T-helper 1 cell treated with Interleukin-12 subunit alpha and Interleukin-12 subunit beta and Interleukin-4 antibody, amounts not matched to agents 30 μg/mL and 1 μg/mL, for 36 hours (primary cell): ENCODE data around the gene PTPRG.
"Not testable (repeated sequence)": the region's sequence is repeated elsewhere in the genome, so short reads cannot be mapped to it uniquely, and the experiment has no call there.

Experiments used
- H3K27ac Mint-ChIP-seq: one replicate; pipeline ENCODE4 v1.8.0; 2021; ENCODE audit warnings: mild to moderate bottlenecking, mixed read lengths
- H3K27me3 Mint-ChIP-seq: one replicate; pipeline ENCODE4 v1.8.0; 2021; ENCODE audit warnings: low read depth, mixed read lengths
- H3K36me3 Mint-ChIP-seq: one replicate; pipeline ENCODE4 v1.8.0; 2021; ENCODE audit warnings: low read depth, mixed read lengths
- H3K4me1 Mint-ChIP-seq: one replicate; pipeline ENCODE4 v1.8.0; 2021; ENCODE audit warnings: low read depth, mixed read lengths
- H3K4me3 Mint-ChIP-seq: one replicate; pipeline ENCODE4 v1.8.0; 2021; ENCODE audit warnings: mild to moderate bottlenecking, moderate library complexity, mixed read lengths
- H3K9me3 Mint-ChIP-seq: one replicate; pipeline ENCODE4 v1.8.0; 2021; ENCODE audit warnings: mixed read lengths

PTPRG gene

DNA sequence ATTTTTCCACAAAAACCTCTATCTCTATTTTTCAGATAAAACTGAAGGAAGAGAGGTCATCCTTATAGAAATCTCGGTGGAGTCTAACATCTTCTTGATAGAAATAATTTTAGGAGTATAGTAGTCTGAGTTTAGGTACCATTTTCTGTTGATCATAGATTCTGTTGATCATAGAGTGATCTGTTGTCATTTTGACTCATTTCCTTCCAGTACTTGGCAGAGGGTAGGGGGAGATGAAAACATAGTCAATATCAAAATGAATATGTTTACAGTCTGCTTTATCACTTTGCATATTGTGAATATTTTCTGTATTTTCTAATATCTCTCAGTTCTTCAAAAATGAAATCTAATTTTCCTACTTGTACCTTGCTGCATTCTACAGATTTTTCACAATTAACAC, 458.5 kb downstream of the PTPRG start:
- H3K27me3 Mint-ChIP-seq: no peaks in the 10 kb centered on the region

GRCh38 chr3:62020706-62021105, 459.3 kb downstream of the PTPRG start:
- Mint-ChIP-seq H3K4me1 (no peaks in the 10 kb centered on the region), H3K36me3 (no peaks in the 10 kb centered on the region), H3K27ac (no peak overlapping the region)

More for the DNA sequence above, 458.5 kb downstream of the PTPRG start:
- H3K36me3 Mint-ChIP-seq: no peaks in the 10 kb centered on the region
- no peaks in the 10 kb centered on the region for H3K4me1 Mint-ChIP-seq
- no peak overlapping the region for H3K27ac Mint-ChIP-seq
- no peak overlapping the region for H3K4me3 Mint-ChIP-seq
- no peaks in the 10 kb centered on the region for H3K9me3 Mint-ChIP-seq

GRCh38 chr3:62022312-62022711, 460.9 kb downstream of the PTPRG start:
- Mint-ChIP-seq H3K4me3 (no peak overlapping the region), H3K27me3 (no peaks in the 10 kb centered on the region), H3K4me1 (no peaks in the 10 kb centered on the region)

More at GRCh38 chr3:62020706-62021105, 459.3 kb downstream of the PTPRG start:
- Mint-ChIP-seq H3K4me3 (no peak overlapping the region), H3K9me3 (no peaks in the 10 kb centered on the region), H3K27me3 (no peaks in the 10 kb centered on the region)

GRCh38 chr3:62024882-62025281, 463.5 kb downstream of the PTPRG start:
- H3K27me3 Mint-ChIP-seq: no peaks in the 10 kb centered on the region
- H3K36me3 Mint-ChIP-seq: no peaks in the 10 kb centered on the region
- H3K4me1 Mint-ChIP-seq: no peaks in the 10 kb centered on the region
- no peaks in the 10 kb centered on the region for H3K9me3 Mint-ChIP-seq
- no peak overlapping the region for H3K4me3 Mint-ChIP-seq
- H3K27ac Mint-ChIP-seq: no peak overlapping the region

More at GRCh38 chr3:62022312-62022711, 460.9 kb downstream of the PTPRG start:
- H3K27ac Mint-ChIP-seq: no peak overlapping the region
- H3K9me3 Mint-ChIP-seq: no peaks in the 10 kb centered on the region
- no peaks in the 10 kb centered on the region for H3K36me3 Mint-ChIP-seq

DNA sequence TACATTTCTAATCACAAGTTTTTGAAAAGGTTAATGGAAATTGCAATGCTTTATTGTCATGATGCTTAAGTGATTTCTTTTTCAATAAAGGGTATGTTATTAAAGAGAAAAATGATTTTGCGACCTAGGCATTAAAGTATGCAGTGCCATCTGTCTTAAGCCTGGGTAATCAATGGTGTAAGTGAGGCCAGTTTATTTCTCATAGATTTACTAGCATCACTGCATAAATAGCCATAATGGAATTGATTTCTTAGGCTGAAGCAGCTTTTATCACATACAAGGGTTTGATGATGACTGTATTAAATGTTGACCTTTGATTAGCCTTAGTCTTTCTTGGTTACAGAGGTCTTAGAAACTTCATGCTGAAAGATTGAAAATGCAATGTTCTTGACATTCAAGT, 464.5 kb downstream of the PTPRG start:
- no peak overlapping the region for H3K27ac Mint-ChIP-seq
- H3K4me1 Mint-ChIP-seq: no peaks in the 10 kb centered on the region
- H3K27me3 Mint-ChIP-seq: no peaks in the 10 kb centered on the region
- no peaks in the 10 kb centered on the region for H3K36me3 Mint-ChIP-seq
- H3K4me3 Mint-ChIP-seq: no peak overlapping the region
- no peaks in the 10 kb centered on the region for H3K9me3 Mint-ChIP-seq

- Mint-ChIP-seq H3K27me3 (no peaks in the 10 kb centered on the region), H3K27ac (no peak overlapping the region), H3K36me3 (no peaks in the 10 kb centered on the region), H3K4me1 (no peaks in the 10 kb centered on the region), H3K4me3 (no peak overlapping the region), H3K9me3 (no peaks in the 10 kb centered on the region)
These were observed 465.9 kb downstream of the PTPRG start for GRCh38 chr3:62027241-62027640.

GRCh38 chr3:62027796-62028195, 466.4 kb downstream of the PTPRG start:
- H3K36me3 Mint-ChIP-seq: no peaks in the 10 kb centered on the region
- H3K4me3 Mint-ChIP-seq: no peak overlapping the region
- no peaks in the 10 kb centered on the region for H3K4me1 Mint-ChIP-seq
- H3K27ac Mint-ChIP-seq: no peak overlapping the region
- no peaks in the 10 kb centered on the region for H3K9me3 Mint-ChIP-seq
- H3K27me3 Mint-ChIP-seq: no peaks in the 10 kb centered on the region

DNA sequence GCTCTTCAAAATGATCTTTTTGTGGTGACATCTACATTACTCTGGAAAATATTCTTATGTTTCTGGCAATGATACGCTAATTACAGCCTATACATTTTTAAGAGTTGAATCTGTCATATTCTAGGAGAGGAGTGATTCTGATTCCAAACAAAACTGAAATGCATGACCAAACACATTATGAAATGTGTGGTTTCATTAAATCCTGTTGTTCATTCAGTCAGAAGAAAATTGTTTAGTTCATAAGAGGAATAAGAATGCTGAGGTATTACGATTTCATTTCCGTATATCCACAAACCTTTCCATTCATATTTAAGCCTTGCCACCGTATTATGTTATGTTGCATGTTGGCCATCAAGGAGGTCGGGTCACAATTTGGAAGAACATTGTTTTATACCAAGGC, 466.9 kb downstream of the PTPRG start:
- Mint-ChIP-seq H3K27ac (no peak overlapping the region), H3K9me3 (no peaks in the 10 kb centered on the region), H3K4me1 (no peaks in the 10 kb centered on the region), H3K36me3 (no peaks in the 10 kb centered on the region), H3K4me3 (no peak overlapping the region), H3K27me3 (no peaks in the 10 kb centered on the region)

DNA sequence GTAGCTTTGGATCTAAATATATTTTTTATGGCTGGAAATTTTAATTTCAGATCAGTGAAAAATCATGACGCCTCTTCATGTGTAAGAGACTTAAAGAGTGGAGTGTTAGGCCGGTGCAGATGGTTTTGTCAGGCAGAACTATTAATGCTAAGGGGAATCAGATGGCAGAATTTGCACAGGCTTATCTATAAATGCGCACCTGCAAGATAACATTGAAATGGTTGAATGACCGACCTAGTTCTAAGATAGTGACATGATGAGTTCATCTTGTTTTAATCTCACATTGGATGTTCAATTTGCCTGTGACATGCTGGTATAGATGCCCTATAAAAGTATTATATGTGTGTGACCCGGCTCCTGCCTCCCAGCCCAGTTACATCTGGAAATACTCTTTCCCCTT, 471.4 kb downstream of the PTPRG start:
- Mint-ChIP-seq H3K36me3 (no peaks in the 10 kb centered on the region), H3K27me3 (no peaks in the 10 kb centered on the region), H3K4me3 (no peak overlapping the region), H3K4me1 (no peaks in the 10 kb centered on the region), H3K27ac (no peak overlapping the region), H3K9me3 (no peaks in the 10 kb centered on the region)

DNA sequence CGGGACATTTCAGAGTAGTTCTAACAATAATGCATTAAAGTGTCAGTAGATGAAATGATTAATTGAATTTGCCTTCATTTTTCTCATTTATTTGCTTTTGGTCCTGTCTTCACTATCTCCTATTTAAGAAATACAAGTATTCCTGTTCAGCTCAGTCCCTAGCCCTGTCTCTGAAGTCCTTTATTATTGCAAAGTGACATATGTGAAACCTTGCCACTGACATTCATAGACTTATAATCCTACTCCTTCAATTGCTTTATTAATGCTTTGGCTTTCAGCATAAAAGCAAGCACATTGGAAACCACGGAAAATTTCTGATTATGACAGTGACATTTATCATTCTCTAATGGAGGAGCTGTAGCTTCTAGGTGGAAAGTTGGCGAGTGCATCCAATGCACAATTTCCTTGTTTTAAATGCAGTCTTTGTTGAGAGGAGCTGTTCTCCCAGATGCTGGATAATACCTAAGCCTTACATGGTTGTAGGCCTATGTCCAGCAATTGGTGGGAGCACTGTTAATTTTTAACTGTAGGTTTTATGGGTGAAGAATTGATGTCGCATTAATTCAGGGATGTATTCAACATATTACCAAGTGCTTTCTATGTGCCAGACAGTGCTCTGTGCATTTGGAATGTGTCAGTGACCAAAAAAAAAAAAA, 474.2 kb downstream of the PTPRG start:
- Mint-ChIP-seq H3K27me3 (no peaks in the 10 kb centered on the region), H3K36me3 (no peaks in the 10 kb centered on the region), H3K4me3 (no peak overlapping the region), H3K27ac (no peak overlapping the region), H3K4me1 (no peaks in the 10 kb centered on the region), H3K9me3 (no peaks in the 10 kb centered on the region)

DNA sequence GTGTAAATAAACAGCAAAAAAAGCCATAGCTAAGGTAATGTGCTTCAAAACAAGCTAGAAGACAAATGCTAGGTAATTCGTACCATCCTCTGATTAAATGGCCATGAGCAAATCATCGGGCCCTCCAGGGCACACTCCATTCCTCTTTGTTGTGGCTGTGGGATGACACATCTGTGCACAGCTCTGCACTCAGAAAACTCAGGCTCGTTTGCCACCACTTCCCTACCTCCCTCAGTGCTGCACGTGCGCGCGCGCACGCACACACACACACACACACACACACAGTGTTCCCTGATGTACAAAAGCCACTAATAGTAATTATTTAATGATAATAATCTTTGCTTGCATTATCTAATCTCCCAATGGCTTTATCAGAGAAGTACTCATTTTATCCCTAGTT, 475.4 kb downstream of the PTPRG start:
- Mint-ChIP-seq H3K4me3 (no peak overlapping the region), H3K27ac (no peak overlapping the region), H3K4me1 (no peaks in the 10 kb centered on the region), H3K36me3 (no peaks in the 10 kb centered on the region), H3K9me3 (no peaks in the 10 kb centered on the region), H3K27me3 (no peaks in the 10 kb centered on the region)

DNA sequence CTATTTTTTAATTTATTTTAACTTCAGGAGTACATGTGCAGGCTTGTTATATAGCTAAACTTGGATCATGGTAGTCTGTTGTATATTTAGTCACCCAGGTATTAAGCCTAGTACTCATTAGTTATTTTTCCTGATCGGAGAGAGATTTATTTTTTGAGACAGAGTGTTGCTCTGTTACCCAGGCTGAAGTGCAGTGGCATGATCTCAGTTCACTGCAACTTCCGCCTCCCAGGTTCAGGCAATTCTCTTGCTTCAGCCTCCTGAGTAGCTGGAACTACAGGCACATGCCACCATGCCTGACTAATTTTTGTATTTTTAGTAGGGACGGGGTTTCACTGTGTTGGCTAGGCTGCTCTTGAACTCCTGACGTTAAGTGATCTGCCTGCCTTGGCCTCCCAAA, 477.4 kb downstream of the PTPRG start:
- not testable (repeated sequence) for H3K4me1 Mint-ChIP-seq, H3K4me3 Mint-ChIP-seq, H3K27ac Mint-ChIP-seq, H3K27me3 Mint-ChIP-seq, H3K9me3 Mint-ChIP-seq, H3K36me3 Mint-ChIP-seq

DNA sequence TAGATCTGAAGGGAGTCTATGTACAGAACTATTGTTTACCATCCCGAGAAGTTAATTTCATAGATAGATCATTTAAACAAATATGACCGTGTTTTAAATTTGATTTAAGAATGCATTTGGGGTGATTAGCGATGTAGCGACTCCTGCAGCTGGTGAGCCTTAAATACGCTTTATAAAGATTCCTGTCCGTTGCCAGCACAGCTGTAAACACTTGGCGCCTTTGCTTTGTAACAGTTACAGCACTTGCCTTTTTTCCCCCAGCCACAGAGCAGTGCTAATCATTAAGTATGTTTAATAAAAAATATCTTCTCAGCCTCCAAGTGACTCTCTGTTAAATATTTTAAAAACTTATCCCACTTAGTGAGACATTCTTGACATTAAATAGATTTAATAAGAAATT, 478.2 kb downstream of the PTPRG start:
- no peaks in the 10 kb centered on the region for H3K27me3 Mint-ChIP-seq
- no peaks in the 10 kb centered on the region for H3K36me3 Mint-ChIP-seq
- H3K27ac Mint-ChIP-seq: no peak overlapping the region
- no peak overlapping the region for H3K4me3 Mint-ChIP-seq
- no peaks in the 10 kb centered on the region for H3K4me1 Mint-ChIP-seq
- no peaks in the 10 kb centered on the region for H3K9me3 Mint-ChIP-seq

GRCh38 chr3:62041681-62042080, 480.3 kb downstream of the PTPRG start:
- Mint-ChIP-seq H3K27me3 (no peaks in the 10 kb centered on the region), H3K36me3 (no peaks in the 10 kb centered on the region), H3K4me3 (no peak overlapping the region), H3K9me3 (no peaks in the 10 kb centered on the region), H3K27ac (no peak overlapping the region), H3K4me1 (no peaks in the 10 kb centered on the region)

- no peaks in the 10 kb centered on the region for H3K36me3 Mint-ChIP-seq
- no peak overlapping the region for H3K4me3 Mint-ChIP-seq
- H3K9me3 Mint-ChIP-seq: no peaks in the 10 kb centered on the region
- H3K27me3 Mint-ChIP-seq: no peaks in the 10 kb centered on the region
- H3K4me1 Mint-ChIP-seq: no peaks in the 10 kb centered on the region
- H3K27ac Mint-ChIP-seq: no peak overlapping the region
These were observed 483.6 kb downstream of the PTPRG start for GRCh38 chr3:62044874-62045411.

- H3K36me3 Mint-ChIP-seq: no peaks in the 10 kb centered on the region
- H3K9me3 Mint-ChIP-seq: no peaks in the 10 kb centered on the region
- H3K27ac Mint-ChIP-seq: no peak overlapping the region
- no peaks in the 10 kb centered on the region for H3K4me1 Mint-ChIP-seq
- H3K4me3 Mint-ChIP-seq: no peak overlapping the region
- H3K27me3 Mint-ChIP-seq: no peaks in the 10 kb centered on the region
These were observed 485.0 kb downstream of the PTPRG start for GRCh38 chr3:62046326-62046725.
